ENCODE data around the gene NADK.
"Not testable (repeated sequence)": the region's sequence is repeated elsewhere in the genome, so short reads cannot be mapped to it uniquely, and the experiment has no call there.

NADK gene

GRCh38 chr1:1707241-1707640, 71.0 kb downstream of the NADK start:
- not testable (repeated sequence) for DNase-seq

DNA sequence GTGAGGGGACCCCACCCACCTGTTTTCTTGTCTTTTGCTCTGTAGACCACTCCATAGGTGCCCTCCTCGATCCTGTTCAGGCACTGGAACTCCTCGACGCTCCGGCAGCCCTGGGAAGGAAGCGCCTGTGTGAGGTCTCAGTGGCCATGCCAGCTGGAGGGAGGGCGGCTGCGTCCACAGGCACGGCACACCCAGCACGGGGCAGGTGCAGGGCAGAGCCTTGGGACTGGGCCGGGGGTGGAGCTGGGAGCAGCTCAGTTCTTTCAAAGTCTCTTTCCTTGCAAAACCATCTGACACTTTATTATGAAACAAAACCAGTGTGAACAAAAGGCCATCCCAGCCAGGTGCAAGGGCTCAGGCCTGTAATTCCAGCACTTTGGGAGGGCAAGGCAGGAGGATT, 72.6 kb downstream of the NADK start:
- not testable (repeated sequence) for DNase-seq

DNA sequence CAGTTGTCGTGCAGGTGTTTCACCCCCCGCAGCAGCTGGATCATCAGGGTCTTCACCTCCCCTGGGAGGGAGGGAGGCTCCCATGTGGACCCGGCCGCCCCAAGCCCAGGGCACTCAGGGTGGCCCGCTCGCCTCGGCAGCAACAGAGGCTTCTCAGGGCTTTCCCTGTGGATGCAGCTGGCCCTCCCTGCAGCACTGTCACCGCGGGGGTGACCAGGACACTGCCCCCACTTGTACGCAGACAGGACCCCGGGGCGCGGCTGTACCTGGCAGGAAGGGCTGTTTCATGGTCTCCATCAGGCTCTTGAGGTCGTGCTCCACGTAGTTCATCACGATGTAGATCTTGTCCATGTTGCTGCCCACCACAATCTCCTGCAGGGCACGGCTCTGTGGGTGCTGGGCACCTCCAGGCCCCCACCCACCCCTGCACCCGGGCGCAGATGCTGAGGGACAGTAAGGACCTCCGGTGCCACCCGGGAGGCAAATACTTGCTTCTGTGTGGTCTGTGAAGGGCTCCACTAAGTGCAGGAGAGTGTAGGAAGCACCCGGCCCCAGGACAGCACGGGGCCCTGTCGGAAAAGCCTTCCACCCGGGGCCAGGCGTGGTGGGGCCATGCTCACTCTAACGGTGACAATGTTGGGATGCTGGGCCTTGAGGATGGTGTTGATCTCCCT, 73.8 kb downstream of the NADK start:
- DNase-seq = not testable (repeated sequence)

GRCh38 chr1:1703796-1704195, 74.5 kb downstream of the NADK start:
- DNase-seq = no peak

DNA sequence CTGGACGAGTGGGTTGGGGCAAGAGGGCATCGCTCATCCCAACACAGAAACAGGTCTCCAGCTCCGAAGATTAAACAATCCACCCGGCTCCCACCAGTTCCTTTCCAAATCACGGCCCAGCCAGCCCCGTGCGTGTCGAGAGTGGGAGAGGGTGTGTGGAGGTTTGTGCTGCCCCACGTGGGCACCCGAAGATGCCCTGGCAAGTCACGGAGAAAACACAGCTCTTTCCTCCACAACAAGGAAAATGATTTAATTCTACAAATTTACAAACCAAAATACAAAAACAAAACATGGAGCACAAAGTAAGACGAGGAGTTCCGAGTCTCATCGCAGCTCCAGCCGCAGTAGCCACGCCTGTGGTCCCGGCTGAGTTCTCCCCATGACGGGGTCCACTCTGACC, 75.8 kb downstream of the NADK start:
- not testable (repeated sequence) for DNase-seq

Measured in right kidney (tissue), 1 donor.